Activated CD8-positive, alpha-beta T cell treated with anti-CD3 and anti-CD28 coated beads for 36 hours (primary cell): ENCODE data around the gene EP300. TPM values are rescaled to one million over a fixed set of nuclear protein-coding genes. Genes with fewer than 3 reads are reported as not detected.

Experiments used
- ATAC-seq: fragments of 200-7000 bp; cut with Tn5 transposase; one replicate; pipeline ENCODE4 v1.10.0; 2021; ENCODE audit warnings: mild to moderate bottlenecking, moderate library complexity
- CTCF ChIA-PET: fragments of 350-600 bp; sonication (Branson Sonifier 250); formaldehyde crosslinking; loops from one replicate; lab custom pipeline; 2021; ENCODE audit warnings: antibody characterized with exemption; lab: Charles Lee
- POLR2A ChIA-PET: fragments of 350-600 bp; sonication (Branson Sonifier 250); formaldehyde crosslinking; loops from one replicate; lab custom pipeline; 2021; ENCODE audit warnings: antibody characterized with exemption; lab: Charles Lee
- DNase-seq: peaks from one replicate; pipeline ENCODE4 v3.0.0-alpha.2; 2020
- H3K27ac Mint-ChIP-seq: one replicate; pipeline ENCODE4 v1.8.0; 2021; ENCODE audit warnings: mild to moderate bottlenecking, mixed read lengths
- H3K27me3 Mint-ChIP-seq: one replicate; pipeline ENCODE4 v1.8.0; 2021; ENCODE audit warnings: mixed read lengths
- H3K36me3 Mint-ChIP-seq: one replicate; pipeline ENCODE4 v1.8.0; 2021; ENCODE audit warnings: low read depth, mixed read lengths
- H3K4me1 Mint-ChIP-seq: one replicate; pipeline ENCODE4 v1.8.0; 2021; ENCODE audit warnings: low read depth, mixed read lengths
- H3K4me3 Mint-ChIP-seq: one replicate; pipeline ENCODE4 v1.8.0; 2021; ENCODE audit warnings: mild to moderate bottlenecking, moderate library complexity, mixed read lengths
- H3K9me3 Mint-ChIP-seq: one replicate; pipeline ENCODE4 v1.8.0; 2021; ENCODE audit warnings: mixed read lengths
- CTCF ChIP-seq: fragments of 200-600 bp; IDR thresholded peaks from one replicate; pipeline ENCODE4 v1.8.0; 2022; ENCODE audit warnings: antibody characterized with exemption, mild to moderate bottlenecking
- intact Hi-C: fragments of 100-400 bp; cut with micrococcal nuclease; formaldehyde crosslinking; loops from one replicate; pipeline ENCODE4 v1.10.0; 2022
- total RNA-seq, 2 experiments: library from RNA; stranded (reverse); gene quantifications; one replicate each; pipeline ENCODE4 v1.2.3, GENCODE V29; 2021

Gene EP300
- total RNA-seq, 2 experiments from 2014 or later: 39.6 to 39.7 TPM

GRCh38 chr22:41085842-41086241 is 6.5 kb upstream of the EP300 start:
- intact Hi-C loops: no loop called here
- ChIA-PET POLR2A (no interaction called here), CTCF (no interaction called here)
- H3K9me3 Mint-ChIP-seq: no peaks in the 10 kb centered on the region
- H3K27ac Mint-ChIP-seq: no peak overlapping the region
- no peak for TF ChIP-seq CTCF
- no peaks in the 10 kb centered on the region for H3K36me3 Mint-ChIP-seq
- DNase-seq (no peak), ATAC-seq (no peak)
- H3K4me3 Mint-ChIP-seq: no peak overlapping the region
- no peaks in the 10 kb centered on the region for H3K27me3 Mint-ChIP-seq
- H3K4me1 Mint-ChIP-seq: peaks cover 4% of the 10 kb centered on the region

GRCh38 chr22:41091132-41092022 is 1.0 kb upstream of the EP300 start:
- intact Hi-C loops: loop anchor here (1.0 to 2.0 kb wide), 2 partner anchors 69 to 140 kb away; partner anchors contain the start of gene RBX1
- ATAC-seq (peak; percentile 92), DNase-seq (peak; percentile 99)
- H3K4me3 Mint-ChIP-seq: peak overlapping the region; percentile 92
- POLR2A ChIA-PET: interaction anchor here (0.7 to 4.0 kb wide), 8 partner anchors 18 to 195 kb away, joined by 3 to 22 read pairs (median 4); partner anchors contain the start of genes RANGAP1 and RBX1
- H3K27ac Mint-ChIP-seq: peak overlapping the region; percentile 100
- peaks cover 27% of the 10 kb centered on the region for H3K36me3 Mint-ChIP-seq
- CTCF ChIA-PET: interaction anchor here (1.0 to 1.1 kb wide), 2 partner anchors 15 to 169 kb away, joined by 4 read pairs; no protein-coding TSS in a partner anchor
- no peaks in the 10 kb centered on the region for H3K9me3 Mint-ChIP-seq
- H3K27me3 Mint-ChIP-seq: no peaks in the 10 kb centered on the region
- peaks cover 20% of the 10 kb centered on the region for H3K4me1 Mint-ChIP-seq
- no peak for TF ChIP-seq CTCF

GRCh38 chr22:41092847-41093411 is 537 bp downstream of the EP300 start:
- Mint-ChIP-seq H3K36me3 (peaks cover 32% of the 10 kb centered on the region), H3K9me3 (no peaks in the 10 kb centered on the region), H3K4me1 (peaks cover 32% of the 10 kb centered on the region), H3K4me3 (peak overlapping the region; percentile 98), H3K27me3 (no peaks in the 10 kb centered on the region), H3K27ac (peak overlapping the region; percentile 96)
- TF ChIP-seq CTCF: no peak
- ChIA-PET CTCF (interaction anchor here (0.9 to 2.6 kb wide), 7 partner anchors 12 to 170 kb away, joined by 3 to 8 read pairs (median 4); partner anchors contain the start of gene RBX1), POLR2A (interaction anchor here (0.8 to 4.7 kb wide), 9 partner anchors 13 to 354 kb away, joined by 3 to 28 read pairs (median 3); partner anchors contain the start of genes RANGAP1, RBX1 and TOB2)
- intact Hi-C loops: loop anchor here (2.0 kb wide), 1 partner anchor 70 kb away; no protein-coding TSS in a partner anchor
- DNase-seq (peak; percentile 55), ATAC-seq (no peak)

GRCh38 chr22:41094041-41094593 is 1.7 kb downstream of the EP300 start:
- intact Hi-C loops: no loop called here
- DNase-seq (peak; percentile 50), ATAC-seq (no peak)
- CTCF ChIA-PET: interaction anchor here (0.9 to 2.6 kb wide), 8 partner anchors 11 to 171 kb away, joined by 3 to 8 read pairs (median 4); partner anchors contain the start of gene RBX1
- TF ChIP-seq CTCF: no peak
- no peaks in the 10 kb centered on the region for H3K27me3 Mint-ChIP-seq
- H3K9me3 Mint-ChIP-seq: no peaks in the 10 kb centered on the region
- H3K27ac Mint-ChIP-seq: peak overlapping the region; percentile 96
- POLR2A ChIA-PET: interaction anchor here (0.7 to 4.7 kb wide), 9 partner anchors 12 to 352 kb away, joined by 3 to 28 read pairs (median 3); partner anchors contain the start of genes RANGAP1, RBX1, ST13 and TOB2
- peaks cover 39% of the 10 kb centered on the region for H3K36me3 Mint-ChIP-seq
- H3K4me1 Mint-ChIP-seq: peaks cover 41% of the 10 kb centered on the region
- H3K4me3 Mint-ChIP-seq: peak overlapping the region; percentile 98
